Keratinocyte (primary cell): Measurements from ENCODE around the gene MOK. TPM values are rescaled to one million over a fixed set of nuclear protein-coding genes. Genes with fewer than 3 reads are reported as not detected.

Experiments
- DNase-seq: peaks from one replicate; pipeline ENCODE4 v3.0.0-alpha.2; 2011; ENCODE audit warnings: low read depth, missing footprints, low spot score
- FAIRE-seq: peaks from 2 replicates; lab custom pipeline; 2011; peaks lifted over from hg19 to GRCh38; lab: Jason Lieb, UNC
- H2AFZ ChIP-seq: 2 replicates; pipeline ENCODE4 v1.6.0; 2012; ENCODE audit warnings: low read length, control low read depth, inconsistent platforms; ENCODE audit not compliant: control insufficient read depth
- H3K27ac ChIP-seq: 2 replicates; pipeline ENCODE4 v1.5.1; 2011; ENCODE audit warnings: low read length; ENCODE audit not compliant: control insufficient read depth, insufficient read depth
- H3K27me3 ChIP-seq: 3 replicates; pipeline ENCODE4 v1.6.0; 2011; ENCODE audit warnings: low read length; ENCODE audit not compliant: control insufficient read depth, insufficient read depth; ENCODE audit errors: extremely low read depth
- H3K36me3 ChIP-seq, 2 experiments: 2 replicates in 1 of 2; 3 replicates in 1 of 2; pipeline ENCODE4 v1.5.1; 2011; ENCODE audit warnings: low read length in 2 of 2, mild to moderate bottlenecking in 1 of 2; ENCODE audit not compliant: control insufficient read depth in 2 of 2, insufficient read depth in 2 of 2; ENCODE audit errors: extremely low read depth in 1 of 2
- H3K4me1 ChIP-seq: 3 replicates; pipeline ENCODE4 v1.5.1; 2011; ENCODE audit warnings: low read length; ENCODE audit not compliant: control insufficient read depth, insufficient read depth; ENCODE audit errors: extremely low read depth
- H3K4me2 ChIP-seq: 3 replicates; pipeline ENCODE4 v1.6.0; 2011; ENCODE audit warnings: low read depth, low read length; ENCODE audit not compliant: control insufficient read depth, insufficient read depth; ENCODE audit errors: extremely low read depth
- H3K4me3 ChIP-seq, 3 experiments: fragments of 200-600 bp in 1 of 3; sonication (generic) in 1 of 3; 2 replicates in 2 of 3; 3 replicates in 1 of 3; pipeline ENCODE4 v1.5.1; 2011 to 2016; ENCODE audit warnings: low read length in 3 of 3, mild to moderate bottlenecking in 3 of 3, control low read depth in 2 of 3, inconsistent platforms in 1 of 3, low read depth in 1 of 3, mixed read lengths in 1 of 3, mixed run types in 1 of 3, moderate library complexity in 1 of 3; ENCODE audit not compliant: control insufficient read depth in 2 of 3, insufficient read depth in 2 of 3; ENCODE audit errors: extremely low read depth in 1 of 3
- H3K79me2 ChIP-seq: 2 replicates; pipeline ENCODE4 v1.6.0; 2012; ENCODE audit warnings: low read length; ENCODE audit not compliant: control insufficient read depth, insufficient read depth
- H3K9ac ChIP-seq: 3 replicates; pipeline ENCODE4 v1.6.0; 2011; ENCODE audit warnings: low read length; ENCODE audit not compliant: control insufficient read depth, insufficient read depth; ENCODE audit errors: extremely low read depth
- H3K9me1 ChIP-seq: 3 replicates; pipeline ENCODE4 v1.6.0; 2011; ENCODE audit warnings: low read length; ENCODE audit not compliant: control insufficient read depth, insufficient read depth; ENCODE audit errors: extremely low read depth
- H3K9me3 ChIP-seq: 2 replicates; pipeline ENCODE4 v1.5.1; 2012; ENCODE audit warnings: low read depth, low read length; ENCODE audit not compliant: control insufficient read depth
- H4K20me1 ChIP-seq: 3 replicates; pipeline ENCODE4 v1.6.0; 2011; ENCODE audit warnings: low read length; ENCODE audit not compliant: control insufficient read depth, insufficient read depth; ENCODE audit errors: extremely low read depth
- CTCF ChIP-seq, 3 experiments: IDR thresholded peaks in 1 of 3; conservative IDR thresholded peaks in 1 of 3; optimal IDR thresholded peaks in 1 of 3; 2 replicates in 2 of 3; 3 replicates in 1 of 3; pipeline versions ENCODE3 to v1.5.1; 2011; ENCODE audit warnings: low read length in 3 of 3, mild to moderate bottlenecking in 3 of 3, moderate library complexity in 2 of 3, control low read depth in 1 of 3, inconsistent platforms in 1 of 3; ENCODE audit not compliant: insufficient read depth in 2 of 3; ENCODE audit errors: extremely low read depth in 1 of 3
- EZH2 ChIP-seq: IDR thresholded peaks from one replicate; pipeline ENCODE4 v1.6.1; 2012; ENCODE audit warnings: inconsistent platforms, mild to moderate bottlenecking, low read length, moderate library complexity
- dilution Hi-C: fragments of 300-500 bp; cut with MboI; formaldehyde crosslinking; loops from one replicate; pipeline ENCODE4 v1.7.0; 2020; ENCODE audit warnings: low sequenced_read_pairs; ENCODE audit not compliant: extremely low pct_ligation_motif_present
- polyA plus RNA-seq, 5 experiments: library from polyadenylated mRNA; depleted of rRNA in 3 of 5; stranded (reverse) in 3 of 5; stranded (forward) in 1 of 5; unstranded in 1 of 5; fragments of >200 nt; gene quantifications; 1 replicate in 1 of 5; 2 replicates in 3 of 5; 3 replicates in 1 of 5; pipeline versions ENCODE4 v1.2.1 to v1.2.3, GENCODE V29; 2011 to 2012; ENCODE audit warnings: missing spikeins in 2 of 5, low read depth in 1 of 5, low replicate concordance in 1 of 5

The MOK gene
- polyA plus RNA-seq, 1 donor (not counting 4 experiments of a cell fraction or from before 2014, with no cell fraction given), result 38.1 TPM

GRCh38 chr14:102320671-102321455, 15.9 kb upstream of the MOK start:
- Histone ChIP-seq H2AFZ (peak overlapping the region; percentile 78), H3K9me1 (no peaks in the 10 kb centered on the region), H3K36me3 (peaks cover 4 to 6% of the 10 kb centered on the region in 2 experiments), H3K9me3 (no peaks in the 10 kb centered on the region), H3K27me3 (no peaks in the 10 kb centered on the region), H3K9ac (peak overlapping the region; percentile 88), H3K4me3 (peak overlapping the region; percentile 83 to 94 (median 88)), H4K20me1 (no peaks in the 10 kb centered on the region), H3K27ac (peak overlapping the region; percentile 87), H3K4me1 (peaks cover 33% of the 10 kb centered on the region), H3K4me2 (peak overlapping the region; percentile 96), H3K79me2 (peaks cover 9% of the 10 kb centered on the region)
- no peak for DNase-seq
- FAIRE-seq, result no peak
- dilution Hi-C loops, result no loop called here
- TF ChIP-seq EZH2 (no peak), CTCF (optimal IDR thresholded peaks at IDR 0.05 in 1 of 3, IDR thresholded peaks at IDR 0.05 in 1 of 3, conservative IDR thresholded peaks at IDR 0.05 in 1 of 3; ENCODE audit: extremely low read depth in 1 of 3, insufficient read depth in 2 of 3, low read length in 3 of 3) (no peak)

GRCh38 chr14:102320033-102320660, 15.2 kb upstream of the MOK start:
- H3K9me1 ChIP-seq, result no peaks in the 10 kb centered on the region
- DNase-seq (no peak), FAIRE-seq (no peak)
- H4K20me1 ChIP-seq, result no peaks in the 10 kb centered on the region
- peak overlapping the region; percentile 83 to 94 (median 88) for H3K4me3 ChIP-seq
- TF ChIP-seq EZH2, result no peak
- no peak for TF ChIP-seq CTCF (optimal IDR thresholded peaks at IDR 0.05 in 1 of 3, IDR thresholded peaks at IDR 0.05 in 1 of 3, conservative IDR thresholded peaks at IDR 0.05 in 1 of 3; ENCODE audit: extremely low read depth in 1 of 3, insufficient read depth in 2 of 3, low read length in 3 of 3)
- H3K4me1 ChIP-seq, result peaks cover 34% of the 10 kb centered on the region
- peaks cover 2 to 4% of the 10 kb centered on the region in 2 experiments for H3K36me3 ChIP-seq
- H3K27ac ChIP-seq, result peak overlapping the region; percentile 87
- H3K27me3 ChIP-seq, result no peaks in the 10 kb centered on the region
- dilution Hi-C loops, result no loop called here
- peak overlapping the region; percentile 78 for H2AFZ ChIP-seq
- H3K9me3 ChIP-seq, result no peaks in the 10 kb centered on the region
- H3K4me2 ChIP-seq, result peak overlapping the region; percentile 96
- peak overlapping the region; percentile 88 for H3K9ac ChIP-seq
- H3K79me2 ChIP-seq, result peaks cover 9% of the 10 kb centered on the region
